ENCODE data around the gene SPATA13. TPM values are rescaled to one million over a fixed set of nuclear protein-coding genes. Genes with fewer than 3 reads are reported as not detected.

SPATA13 gene
- total and polyA plus RNA-seq, 10 donors, result 12.0 to 185 (median 125) TPM

GRCh38 chr13:24252136-24252535 is 91.6 kb downstream of the SPATA13 start:
- Histone ChIP-seq H3K9me3 (no peaks in the 10 kb centered on the region), H3K27me3 (replicated peaks in 1 of 7) (no peaks in the 10 kb centered on the region), H3K4me1 (peaks cover 11 to 86% (median 52%) of the 10 kb centered on the region in 6 donors), H3K4me3 (peak overlapping the region; percentile 18 to 70 (median 37)), H3K36me3 (peaks cover 0 to 51% (median 7%) of the 10 kb centered on the region in 6 donors), H3K27ac (peak overlapping the region in 7 of 8 donors; percentile 12 to 91 (median 77))
- intact Hi-C loops (cut with DNase I; ENCODE audit: low total_unique reads), result no loop called here
- WGBS, 5 donors, result 69 to 84% (median 78%) methylated on average over 5 to 6 of the region's 6 CpGs
- TF ChIP-seq CTCF (IDR thresholded peaks at IDR 0.05 in 8 of 11, conservative IDR thresholded peaks at IDR 0.05 in 3 of 11), result no peak
- no peak for TF ChIP-seq POLR2AphosphoS5 (IDR thresholded peaks at IDR 0.05)
- TF ChIP-seq POLR2A (IDR thresholded peaks at IDR 0.05), result no peak
- no peak for DNase-seq

DNA sequence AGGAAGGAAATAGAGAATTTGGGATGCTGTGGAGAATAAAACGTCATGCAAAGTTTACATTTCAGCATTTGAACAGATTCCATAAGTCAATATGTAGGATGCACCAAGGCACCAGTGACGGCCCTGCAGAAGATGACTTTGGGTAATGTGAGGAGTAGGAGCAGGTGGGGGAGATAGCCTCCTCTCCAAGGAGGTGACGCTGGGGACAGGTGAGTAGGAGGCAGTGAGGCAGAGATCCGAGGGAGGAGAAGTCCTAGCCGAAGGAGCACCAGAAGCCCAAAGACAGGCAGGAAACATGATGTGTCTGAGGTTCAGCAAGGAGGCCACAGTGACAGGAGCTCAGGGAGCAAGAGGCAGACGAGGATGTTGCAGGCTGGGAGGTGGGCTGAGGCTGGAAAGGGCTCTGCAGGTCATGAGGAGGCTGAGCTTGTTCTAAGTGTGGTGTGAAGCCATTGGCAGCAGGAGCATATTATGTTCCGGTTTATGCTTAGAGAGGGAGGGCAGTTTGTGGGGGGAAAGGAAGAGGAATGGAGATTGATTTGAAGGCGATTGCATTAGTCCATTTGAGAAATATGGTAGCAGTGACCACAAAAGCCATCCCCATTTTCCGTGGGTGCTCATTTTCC is 93.1 kb downstream of the SPATA13 start:
- Histone ChIP-seq H3K27me3 (replicated peaks in 1 of 7) (no peaks in the 10 kb centered on the region), H3K9me3 (no peaks in the 10 kb centered on the region), H3K36me3 (peaks cover 0 to 65% (median 7%) of the 10 kb centered on the region in 6 donors), H3K4me1 (peaks cover 11 to 96% (median 54%) of the 10 kb centered on the region in 6 donors), H3K27ac (peak overlapping the region; percentile 45 to 91 (median 81)), H3K4me3 (peak overlapping the region in 7 of 8 donors; percentile 0 to 70 (median 38))
- 37 to 60% (median 39%) methylated on average over 9 of the region's 9 CpGs for WGBS, 5 donors
- intact Hi-C loops (cut with DNase I; ENCODE audit: low total_unique reads), result no loop called here
- TF ChIP-seq CTCF (IDR thresholded peaks at IDR 0.05 in 8 of 11, conservative IDR thresholded peaks at IDR 0.05 in 3 of 11) (no peak), POLR2AphosphoS5 (IDR thresholded peaks at IDR 0.05) (peak in 1 of 3 donors; percentile 33)
- no peak for DNase-seq

DNA sequence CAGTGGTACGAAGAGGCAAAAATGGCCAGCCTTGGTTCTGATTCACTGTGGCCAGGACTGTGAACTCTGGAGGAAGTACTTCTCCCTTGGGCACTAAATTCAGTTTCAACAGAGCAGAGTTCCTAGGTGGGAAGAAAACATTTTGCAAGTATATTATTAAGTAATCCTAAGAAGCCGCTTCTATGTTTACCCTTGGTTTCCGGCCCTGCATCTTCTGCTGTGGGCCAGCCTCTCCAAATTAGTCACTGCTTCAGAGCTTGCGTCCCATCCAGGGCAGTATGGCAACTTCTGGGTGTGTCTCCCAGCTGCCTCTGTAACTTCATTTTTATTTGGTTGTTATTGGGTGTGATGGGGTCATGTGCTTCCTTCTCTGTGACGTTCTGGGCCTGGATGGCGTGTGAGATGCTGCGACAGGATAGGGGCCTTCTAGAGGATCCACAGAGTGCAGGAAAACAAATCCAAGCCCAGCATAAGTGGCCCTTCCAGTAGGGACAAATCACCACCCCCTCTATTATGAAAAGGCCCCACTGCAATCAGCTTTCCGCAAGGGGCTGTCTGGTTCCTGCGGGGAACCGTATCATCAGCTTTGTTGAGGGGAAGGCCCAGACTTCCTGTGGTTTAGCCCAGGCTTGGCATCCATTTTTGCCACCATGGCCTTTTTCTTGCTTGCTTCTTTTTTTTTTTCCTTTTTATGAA is 93.8 kb downstream of the SPATA13 start:
- peak overlapping the region; percentile 45 to 91 (median 81) for H3K27ac ChIP-seq
- peaks cover 11 to 100% (median 56%) of the 10 kb centered on the region in 6 donors for H3K4me1 ChIP-seq
- no peak for DNase-seq
- H3K36me3 ChIP-seq, result peaks cover 0 to 70% (median 7%) of the 10 kb centered on the region in 6 donors
- 24 to 40% (median 27%) methylated on average over 10 of the region's 10 CpGs for WGBS, 5 donors
- intact Hi-C loops (cut with DNase I; ENCODE audit: low total_unique reads), result no loop called here
- no peaks in the 10 kb centered on the region for H3K27me3 ChIP-seq (replicated peaks in 1 of 7)
- H3K4me3 ChIP-seq, result peak overlapping the region in 5 of 8 donors; percentile 22 to 70 (median 44)
- TF ChIP-seq POLR2AphosphoS5 (IDR thresholded peaks at IDR 0.05) (peak in 1 of 3 donors; percentile 60), POLR2A (IDR thresholded peaks at IDR 0.05) (no peak), CTCF (IDR thresholded peaks at IDR 0.05 in 8 of 11, conservative IDR thresholded peaks at IDR 0.05 in 3 of 11) (no peak)
- no peaks in the 10 kb centered on the region for H3K9me3 ChIP-seq

GRCh38 chr13:24257497-24257896 is 97.0 kb downstream of the SPATA13 start:
- peak overlapping the region in 4 of 8 donors; percentile 5 to 42 (median 36) for H3K27ac ChIP-seq
- 66 to 91% (median 73%) methylated on average over 1 of the region's 1 CpG for WGBS, 5 donors
- H3K27me3 ChIP-seq (replicated peaks in 1 of 7), result no peaks in the 10 kb centered on the region
- DNase-seq, result no peak
- H3K9me3 ChIP-seq, result no peaks in the 10 kb centered on the region
- intact Hi-C loops (cut with DNase I; ENCODE audit: low total_unique reads), result no loop called here
- H3K4me1 ChIP-seq, result peaks cover 19 to 100% (median 52%) of the 10 kb centered on the region in 6 donors
- H3K4me3 ChIP-seq, result no peak overlapping the region
- TF ChIP-seq POLR2A (IDR thresholded peaks at IDR 0.05), result no peak
- no peak for TF ChIP-seq CTCF (IDR thresholded peaks at IDR 0.05 in 8 of 11, conservative IDR thresholded peaks at IDR 0.05 in 3 of 11)
- no peak for TF ChIP-seq POLR2AphosphoS5 (IDR thresholded peaks at IDR 0.05)
- peaks cover 0 to 57% (median 3%) of the 10 kb centered on the region in 6 donors for H3K36me3 ChIP-seq
